Islet of Langerhans (tissue), 1 donor: ENCODE results near the gene HYDIN.
"Not testable (repeated sequence)": the region's sequence is repeated elsewhere in the genome, so short reads cannot be mapped to it uniquely, and the experiment has no call there.

Experiments
- FAIRE-seq: peaks from one replicate; lab custom pipeline; 2011; peaks lifted over from hg19 to GRCh38; lab: Jason Lieb, UNC

HYDIN gene

GRCh38 chr16:71225145-71225544, 5.4 kb downstream of the HYDIN start:
- no peak for FAIRE-seq

GRCh38 chr16:71218306-71218963, 12.1 kb downstream of the HYDIN start:
- FAIRE-seq = no peak

- no peak for FAIRE-seq
Observed at GRCh38 chr16:71217506-71217905, 13.0 kb downstream of the HYDIN start.

GRCh38 chr16:71216714-71217113, 13.8 kb downstream of the HYDIN start:
- no peak for FAIRE-seq

- FAIRE-seq = no peak
Observed at GRCh38 chr16:71214746-71215381, 15.7 kb downstream of the HYDIN start.

- FAIRE-seq = no peak
Observed at GRCh38 chr16:71205482-71206131, 24.9 kb downstream of the HYDIN start.

- no peak for FAIRE-seq
Observed at GRCh38 chr16:71203631-71204030, 26.9 kb downstream of the HYDIN start.

- FAIRE-seq = no peak
Observed at GRCh38 chr16:71201556-71201955, 29.0 kb downstream of the HYDIN start.

- FAIRE-seq = no peak
Observed at GRCh38 chr16:71201054-71201453, 29.5 kb downstream of the HYDIN start.

GRCh38 chr16:71198408-71198807, 32.1 kb downstream of the HYDIN start:
- FAIRE-seq = no peak

GRCh38 chr16:71192387-71192786, 38.1 kb downstream of the HYDIN start:
- FAIRE-seq = no peak

- no peak for FAIRE-seq
Observed at GRCh38 chr16:71188956-71189712, 41.4 kb downstream of the HYDIN start.

GRCh38 chr16:71185347-71185746, 45.2 kb downstream of the HYDIN start:
- FAIRE-seq = no peak

GRCh38 chr16:71179569-71179968, 51.0 kb downstream of the HYDIN start:
- no peak for FAIRE-seq

- FAIRE-seq = no peak
Observed at GRCh38 chr16:71172481-71173207, 57.9 kb downstream of the HYDIN start.

GRCh38 chr16:71161007-71161406, 69.5 kb downstream of the HYDIN start:
- not testable (repeated sequence) for FAIRE-seq

- FAIRE-seq = not testable (repeated sequence)
Observed at GRCh38 chr16:71157278-71157677, 73.2 kb downstream of the HYDIN start.

- not testable (repeated sequence) for FAIRE-seq
Observed at GRCh38 chr16:71153329-71153728, 77.2 kb downstream of the HYDIN start.

- FAIRE-seq = not testable (repeated sequence)
Observed at GRCh38 chr16:71151654-71152053, 78.9 kb downstream of the HYDIN start.

GRCh38 chr16:71143246-71143645, 87.3 kb downstream of the HYDIN start:
- FAIRE-seq = not testable (repeated sequence)

- FAIRE-seq = not testable (repeated sequence)
Observed at GRCh38 chr16:71110565-71110964, 120.0 kb downstream of the HYDIN start.

- not testable (repeated sequence) for FAIRE-seq
Observed at GRCh38 chr16:71109656-71110208, 120.8 kb downstream of the HYDIN start.
